Cardiac muscle cell (in vitro differentiated cells and primary cell): Measurements from ENCODE around the gene FCHSD2. TPM values are rescaled to one million over a fixed set of nuclear protein-coding genes. Genes with fewer than 3 reads are reported as not detected.

Source experiments
- polyA plus RNA-seq: library from polyadenylated mRNA; unstranded; fragments of >200 nt; fragmentation: Nextera tagmentation; extraction: Ambion mirVana; gene quantifications from 2 replicates; pipeline ENCODE4 v1.2.1, GENCODE V29; 2016
- total RNA-seq: library from RNA; depleted of rRNA; stranded (reverse); fragments of >200 nt; gene quantifications from 2 replicates; pipeline ENCODE4 v1.2.3, GENCODE V29; 2016

The FCHSD2 gene
- total and polyA plus RNA-seq, 2 experiments from 2014 or later = 12.3 to 16.9 TPM

Other genes starting within 250 kb of the FCHSD2 start
- gene P2RY2, start 76.0 kb upstream of the FCHSD2 start, total RNA-seq = 0.25 and 0.48 TPM in 2 replicates
- 0.40 and 0.83 TPM in 2 replicates for gene P2RY2, start 76.0 kb upstream of the FCHSD2 start, polyA plus RNA-seq
- 0.07 and 0.39 TPM in 2 replicates for gene P2RY6, start 130.0 kb upstream of the FCHSD2 start, total RNA-seq
- gene P2RY6, start 130.0 kb upstream of the FCHSD2 start, polyA plus RNA-seq = not detected in 2 replicates
- gene ARHGEF17, start 166.0 kb upstream of the FCHSD2 start, total RNA-seq = 37.2 and 60.3 TPM in 2 replicates
- 26.5 and 33.5 TPM in 2 replicates for gene ARHGEF17, start 166.0 kb upstream of the FCHSD2 start, polyA plus RNA-seq
- 10.4 and 18.7 TPM in 2 replicates for gene RELT, start 234.1 kb upstream of the FCHSD2 start, total RNA-seq
- 9.3 and 14.8 TPM in 2 replicates for gene RELT, start 234.1 kb upstream of the FCHSD2 start, polyA plus RNA-seq